ENCODE measurements around the gene LTA4H.

DNA sequence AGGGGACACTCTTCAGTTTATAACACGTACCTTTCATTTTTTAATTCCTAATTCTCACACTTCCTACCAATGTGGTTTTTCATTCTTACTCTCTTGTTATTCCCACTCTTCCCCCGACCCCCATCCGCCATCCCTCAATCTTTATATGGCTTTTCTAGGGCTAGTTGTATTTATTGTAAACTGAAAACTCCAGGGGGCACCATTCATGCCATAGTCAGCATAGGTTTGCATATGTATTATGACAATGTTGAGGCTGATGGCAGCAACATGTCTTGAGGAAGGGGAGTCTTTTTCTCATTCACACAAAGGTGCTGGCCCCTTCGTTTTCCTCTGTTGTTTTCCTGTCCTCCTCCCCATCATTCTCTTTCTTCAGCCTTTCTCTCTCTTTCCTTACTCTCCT lies 27.7 kb upstream of the LTA4H start:
- TF ChIP-seq POLR2AphosphoS5 (IDR thresholded peaks at IDR 0.05; ENCODE audit: low read length) (no peak), CBFB (IDR thresholded peaks at IDR 0.05; ENCODE audit: low read depth) (no peak), CBX3 (IDR thresholded peaks at IDR 0.05; ENCODE audit: borderline replicate concordance, low read depth) (no peak), TARDBP (IDR thresholded peaks at IDR 0.05; ENCODE audit: borderline replicate concordance) (no peak), YY1 (IDR thresholded peaks at IDR 0.05; ENCODE audit: low read depth, low read length) (no peak), SREBF1 (IDR thresholded peaks at IDR 0.05; ENCODE audit: low read length) (no peak), POLR2A (IDR thresholded peaks at IDR 0.05; ENCODE audit: low read depth, low read length) (no peak)
- TF ChIP-seq, protein P1, sequence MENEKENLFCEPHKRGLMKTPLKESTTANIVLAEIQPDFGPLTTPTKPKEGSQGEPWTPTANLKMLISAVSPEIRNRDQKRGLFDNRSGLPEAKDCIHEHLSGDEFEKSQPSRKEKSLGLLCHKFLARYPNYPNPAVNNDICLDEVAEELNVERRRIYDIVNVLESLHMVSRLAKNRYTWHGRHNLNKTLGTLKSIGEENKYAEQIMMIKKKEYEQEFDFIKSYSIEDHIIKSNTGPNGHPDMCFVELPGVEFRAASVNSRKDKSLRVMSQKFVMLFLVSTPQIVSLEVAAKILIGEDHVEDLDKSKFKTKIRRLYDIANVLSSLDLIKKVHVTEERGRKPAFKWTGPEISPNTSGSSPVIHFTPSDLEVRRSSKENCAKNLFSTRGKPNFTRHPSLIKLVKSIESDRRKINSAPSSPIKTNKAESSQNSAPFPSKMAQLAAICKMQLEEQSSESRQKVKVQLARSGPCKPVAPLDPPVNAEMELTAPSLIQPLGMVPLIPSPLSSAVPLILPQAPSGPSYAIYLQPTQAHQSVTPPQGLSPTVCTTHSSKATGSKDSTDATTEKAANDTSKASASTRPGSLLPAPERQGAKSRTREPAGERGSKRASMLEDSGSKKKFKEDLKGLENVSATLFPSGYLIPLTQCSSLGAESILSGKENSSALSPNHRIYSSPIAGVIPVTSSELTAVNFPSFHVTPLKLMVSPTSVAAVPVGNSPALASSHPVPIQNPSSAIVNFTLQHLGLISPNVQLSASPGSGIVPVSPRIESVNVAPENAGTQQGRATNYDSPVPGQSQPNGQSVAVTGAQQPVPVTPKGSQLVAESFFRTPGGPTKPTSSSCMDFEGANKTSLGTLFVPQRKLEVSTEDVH (IDR thresholded peaks at IDR 0.05; ENCODE audit: low read depth, partially characterized antibody): no peak
- TF ChIP-seq, protein P2, sequence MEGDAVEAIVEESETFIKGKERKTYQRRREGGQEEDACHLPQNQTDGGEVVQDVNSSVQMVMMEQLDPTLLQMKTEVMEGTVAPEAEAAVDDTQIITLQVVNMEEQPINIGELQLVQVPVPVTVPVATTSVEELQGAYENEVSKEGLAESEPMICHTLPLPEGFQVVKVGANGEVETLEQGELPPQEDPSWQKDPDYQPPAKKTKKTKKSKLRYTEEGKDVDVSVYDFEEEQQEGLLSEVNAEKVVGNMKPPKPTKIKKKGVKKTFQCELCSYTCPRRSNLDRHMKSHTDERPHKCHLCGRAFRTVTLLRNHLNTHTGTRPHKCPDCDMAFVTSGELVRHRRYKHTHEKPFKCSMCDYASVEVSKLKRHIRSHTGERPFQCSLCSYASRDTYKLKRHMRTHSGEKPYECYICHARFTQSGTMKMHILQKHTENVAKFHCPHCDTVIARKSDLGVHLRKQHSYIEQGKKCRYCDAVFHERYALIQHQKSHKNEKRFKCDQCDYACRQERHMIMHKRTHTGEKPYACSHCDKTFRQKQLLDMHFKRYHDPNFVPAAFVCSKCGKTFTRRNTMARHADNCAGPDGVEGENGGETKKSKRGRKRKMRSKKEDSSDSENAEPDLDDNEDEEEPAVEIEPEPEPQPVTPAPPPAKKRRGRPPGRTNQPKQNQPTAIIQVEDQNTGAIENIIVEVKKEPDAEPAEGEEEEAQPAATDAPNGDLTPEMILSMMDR (IDR thresholded peaks at IDR 0.05 in 2 of 3, conservative IDR thresholded peaks at IDR 0.05 in 1 of 3; ENCODE audit: control insufficient read depth in 2 of 3, extremely low read depth in 1 of 3, insufficient read depth in 1 of 3, low read depth in 3 of 3, low read length in 3 of 3): peak in 2 of 3 experiments; percentile 4 to 22; a peak in 1 of 6 replicates

Data from GM12878 (cell line).